WERI-Rb-1 (cell line): ENCODE results near the gene PSAP.

ENCODE experiments used
- DNase-seq: peaks from one replicate; pipeline ENCODE4 v3.0.0-alpha.2; 2020
- H3K27ac ChIP-seq: fragments of 250-450 bp; sonication (Bioruptor Pico); 2 replicates; pipeline ENCODE4 v1.5.1; 2020; ENCODE audit warnings: mild to moderate bottlenecking, moderate library complexity
- H3K27me3 ChIP-seq: fragments of 250-450 bp; sonication (Bioruptor Pico); 2 replicates; pipeline ENCODE4 v1.5.1; 2021; ENCODE audit warnings: mild to moderate bottlenecking, low read depth, moderate library complexity; ENCODE audit not compliant: insufficient read depth, severe bottlenecking
- H3K36me3 ChIP-seq: fragments of 250-450 bp; sonication (Bioruptor Pico); 2 replicates; pipeline ENCODE4 v1.5.1; 2020; ENCODE audit warnings: mild to moderate bottlenecking, moderate library complexity
- H3K4me3 ChIP-seq: 2 replicates; pipeline ENCODE4 v1.5.1; 2011; ENCODE audit warnings: low read depth, mild to moderate bottlenecking, control low read depth, low read length
- H3K9me3 ChIP-seq: fragments of 250-450 bp; sonication (Bioruptor Pico); 2 replicates; pipeline ENCODE4 v1.5.1; 2021; ENCODE audit warnings: mild to moderate bottlenecking, moderate library complexity; ENCODE audit not compliant: severe bottlenecking
- TF ChIP-seq, protein P1 (sequence below): IDR thresholded peaks from 2 replicates; pipeline ENCODE4 v1.5.1; 2011; ENCODE audit warnings: low read depth, mild to moderate bottlenecking, control low read depth, inconsistent platforms, low read length

PSAP gene

GRCh38 chr10:71797533-71798307 lies 53.3 kb downstream of the PSAP start:
- no peak overlapping the region for H3K27ac ChIP-seq
- no peaks in the 10 kb centered on the region for H3K9me3 ChIP-seq
- peaks cover 29% of the 10 kb centered on the region for H3K36me3 ChIP-seq
- TF ChIP-seq, protein P1, sequence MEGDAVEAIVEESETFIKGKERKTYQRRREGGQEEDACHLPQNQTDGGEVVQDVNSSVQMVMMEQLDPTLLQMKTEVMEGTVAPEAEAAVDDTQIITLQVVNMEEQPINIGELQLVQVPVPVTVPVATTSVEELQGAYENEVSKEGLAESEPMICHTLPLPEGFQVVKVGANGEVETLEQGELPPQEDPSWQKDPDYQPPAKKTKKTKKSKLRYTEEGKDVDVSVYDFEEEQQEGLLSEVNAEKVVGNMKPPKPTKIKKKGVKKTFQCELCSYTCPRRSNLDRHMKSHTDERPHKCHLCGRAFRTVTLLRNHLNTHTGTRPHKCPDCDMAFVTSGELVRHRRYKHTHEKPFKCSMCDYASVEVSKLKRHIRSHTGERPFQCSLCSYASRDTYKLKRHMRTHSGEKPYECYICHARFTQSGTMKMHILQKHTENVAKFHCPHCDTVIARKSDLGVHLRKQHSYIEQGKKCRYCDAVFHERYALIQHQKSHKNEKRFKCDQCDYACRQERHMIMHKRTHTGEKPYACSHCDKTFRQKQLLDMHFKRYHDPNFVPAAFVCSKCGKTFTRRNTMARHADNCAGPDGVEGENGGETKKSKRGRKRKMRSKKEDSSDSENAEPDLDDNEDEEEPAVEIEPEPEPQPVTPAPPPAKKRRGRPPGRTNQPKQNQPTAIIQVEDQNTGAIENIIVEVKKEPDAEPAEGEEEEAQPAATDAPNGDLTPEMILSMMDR = no peak
- H3K4me3 ChIP-seq = no peak overlapping the region
- H3K27me3 ChIP-seq = no peaks in the 10 kb centered on the region
- DNase-seq = no peak

- H3K27ac ChIP-seq = no peak overlapping the region
- TF ChIP-seq, protein P1 = no peak
- H3K4me3 ChIP-seq = no peak overlapping the region
- H3K36me3 ChIP-seq = peaks cover 28% of the 10 kb centered on the region
- H3K9me3 ChIP-seq = no peaks in the 10 kb centered on the region
- no peaks in the 10 kb centered on the region for H3K27me3 ChIP-seq
- DNase-seq = no peak
These were observed 54.2 kb downstream of the PSAP start for GRCh38 chr10:71796749-71797405.

GRCh38 chr10:71795248-71795647 lies 55.8 kb downstream of the PSAP start:
- TF ChIP-seq, protein P1 = no peak
- peaks cover 20% of the 10 kb centered on the region for H3K36me3 ChIP-seq
- H3K27me3 ChIP-seq = no peaks in the 10 kb centered on the region
- H3K4me3 ChIP-seq = no peak overlapping the region
- no peak overlapping the region for H3K27ac ChIP-seq
- no peak for DNase-seq
- H3K9me3 ChIP-seq = no peaks in the 10 kb centered on the region

DNA sequence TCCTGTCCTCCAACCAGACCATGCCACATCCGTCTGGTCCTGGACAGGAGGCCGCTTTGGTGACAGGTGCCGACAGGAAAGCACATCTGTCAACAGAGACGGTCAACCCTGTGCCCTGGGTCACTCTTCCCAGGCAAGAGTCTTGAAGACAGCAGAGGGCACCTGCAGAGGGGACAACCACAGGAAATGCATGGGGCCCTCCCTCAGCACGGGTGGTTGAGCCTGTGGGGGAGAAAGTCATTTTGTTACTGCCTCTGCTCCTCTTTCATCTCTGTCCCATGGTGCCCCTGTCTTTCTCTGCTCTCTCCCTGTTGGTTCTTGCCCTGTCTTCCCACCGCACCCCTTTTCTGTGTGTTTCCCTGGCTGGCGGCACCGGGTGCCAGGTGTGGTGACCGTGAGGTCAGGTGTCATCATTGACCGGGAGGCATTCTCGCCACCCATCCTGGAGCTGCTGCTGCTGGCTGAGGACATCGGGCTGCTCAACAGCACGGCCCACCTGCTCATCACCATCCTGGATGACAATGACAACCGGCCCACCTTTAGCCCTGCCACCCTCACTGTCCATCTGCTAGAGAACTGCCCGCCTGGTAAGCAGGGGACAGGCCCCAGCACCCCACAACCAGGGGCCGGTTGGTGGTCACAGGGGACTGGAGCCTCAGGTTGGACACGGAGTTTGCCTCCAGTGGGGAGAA lies 60.2 kb downstream of the PSAP start:
- Histone ChIP-seq H3K27me3 (no peaks in the 10 kb centered on the region), H3K4me3 (no peak overlapping the region), H3K36me3 (peaks cover 9% of the 10 kb centered on the region), H3K27ac (no peak overlapping the region), H3K9me3 (no peaks in the 10 kb centered on the region)
- TF ChIP-seq, protein P1 = no peak
- no peak for DNase-seq

GRCh38 chr10:71789871-71790270 lies 61.2 kb downstream of the PSAP start:
- Histone ChIP-seq H3K9me3 (no peaks in the 10 kb centered on the region), H3K4me3 (no peak overlapping the region), H3K36me3 (peaks cover 18% of the 10 kb centered on the region), H3K27ac (no peak overlapping the region), H3K27me3 (no peaks in the 10 kb centered on the region)
- TF ChIP-seq, protein P1 = no peak
- DNase-seq = no peak
